Hematopoietic multipotent progenitor cell treated with erythropoietin and hydrocortisone succinate and interleukin-3 and kit ligand, for 15 days (in vitro differentiated cells): ENCODE results near the gene STX4.

Experiments
- DNase-seq: peaks from one replicate; pipeline ENCODE4 v3.0.0-alpha.2; 2015; ENCODE audit warnings: low spot score

Gene STX4

DNA sequence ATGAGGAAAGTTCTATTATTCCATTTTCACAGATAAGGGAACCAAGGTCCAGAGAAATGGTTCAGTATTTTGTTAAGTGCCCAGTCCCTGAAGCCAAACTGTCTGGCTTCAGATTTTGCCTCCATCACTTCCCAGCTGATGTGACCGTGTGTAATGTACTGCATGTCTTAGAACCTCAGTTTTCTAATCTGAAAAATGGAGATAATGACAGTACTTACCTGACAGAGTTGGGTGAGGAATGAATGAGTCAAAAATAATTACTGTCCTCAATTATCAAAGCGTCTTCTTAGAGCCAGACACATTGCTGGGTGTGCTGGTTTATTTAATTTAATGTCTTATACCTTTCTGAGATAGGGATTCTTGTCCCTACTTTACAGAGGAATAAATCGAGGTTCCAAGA lies 34.0 kb downstream of the STX4 start:
- no peak for DNase-seq

GRCh38 chr16:31071861-31072260 lies 38.5 kb downstream of the STX4 start:
- peak; percentile 12 for DNase-seq

- DNase-seq, result peak; percentile 47
Observed at GRCh38 chr16:31072540-31073141, 39.3 kb downstream of the STX4 start.

DNA sequence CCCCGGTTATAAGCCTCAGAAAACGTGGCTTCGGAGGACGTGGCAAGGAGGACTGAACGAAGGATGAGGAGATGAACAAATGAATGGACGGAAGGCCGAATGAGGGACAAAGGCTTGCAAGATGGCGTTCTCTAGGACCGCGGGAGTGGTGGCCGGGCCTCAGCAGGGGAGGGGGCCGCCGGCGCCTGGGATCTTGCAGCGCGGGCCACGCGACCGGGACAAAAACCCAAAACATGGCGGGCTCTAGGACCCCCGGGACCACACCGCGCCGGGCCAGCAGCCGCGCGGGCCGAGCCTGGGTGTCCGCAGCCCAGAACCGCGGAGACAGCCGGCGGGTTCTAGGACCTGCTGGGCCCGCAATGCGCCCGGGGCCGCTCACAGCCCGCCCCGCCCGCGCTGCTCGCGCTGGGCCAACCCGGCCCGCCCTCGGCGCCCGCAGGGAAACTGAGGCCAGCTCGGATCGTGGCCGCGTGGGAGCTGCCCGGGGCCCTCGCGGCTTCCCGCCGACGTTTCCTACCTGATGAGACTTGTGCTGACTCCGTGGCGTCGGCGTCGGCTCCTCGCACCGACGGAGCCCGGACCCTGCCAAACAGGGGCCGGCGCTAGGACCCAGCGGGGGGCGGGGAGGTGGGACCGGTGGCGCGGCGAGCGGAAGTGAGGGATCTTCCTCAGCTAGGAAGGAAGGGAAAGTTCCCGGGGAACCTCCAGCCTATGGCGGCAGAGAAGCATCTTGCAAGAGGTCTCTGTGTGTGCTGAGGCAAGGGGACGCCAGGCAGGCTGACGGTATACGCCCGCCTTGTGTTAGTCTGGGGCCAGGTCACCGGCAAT lies 40.0 kb downstream of the STX4 start:
- peak; percentile 82 for DNase-seq

GRCh38 chr16:31073970-31074813 lies 40.8 kb downstream of the STX4 start, which contains the start of the genes ZNF646 and ZNF668:
Gene ZNF646 (plus strand): TSS chr16:31074422. CDS start chr16:31076325, 1,903 bp downstream.
Gene ZNF668 (minus strand): TSS chr16:31074240. CDS start chr16:31064459, 9,781 bp downstream.
- DNase-seq, result peak; percentile 99

DNA sequence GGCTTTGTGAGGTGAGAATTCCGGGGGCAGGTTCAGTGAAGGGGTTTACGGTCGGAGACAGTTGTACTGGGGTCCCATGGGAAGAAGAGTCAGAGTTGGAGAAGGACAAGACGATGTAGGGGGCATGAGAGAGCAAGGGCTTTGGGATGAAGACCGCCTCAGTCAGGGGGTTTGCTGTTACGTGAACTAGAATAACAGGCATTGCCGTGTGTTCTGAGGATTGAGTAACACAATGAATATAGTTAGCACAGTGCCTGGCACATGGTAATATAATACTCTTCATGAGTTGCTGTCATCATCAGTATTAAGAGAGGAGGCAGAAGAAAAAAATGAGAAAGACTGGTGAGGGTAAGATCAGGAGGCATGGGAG lies 41.4 kb downstream of the STX4 start:
- no peak for DNase-seq

GRCh38 chr16:31076319-31076718 lies 43.0 kb downstream of the STX4 start:
- DNase-seq, result no peak

- DNase-seq, result no peak
Observed at GRCh38 chr16:31077024-31077423, 43.7 kb downstream of the STX4 start.

GRCh38 chr16:31077592-31078396 lies 44.4 kb downstream of the STX4 start:
- peak; percentile 83 for DNase-seq

GRCh38 chr16:31078597-31079341 lies 45.4 kb downstream of the STX4 start:
- DNase-seq, result no peak

- DNase-seq, result no peak
Observed at GRCh38 chr16:31079342-31079944, 46.1 kb downstream of the STX4 start.

DNA sequence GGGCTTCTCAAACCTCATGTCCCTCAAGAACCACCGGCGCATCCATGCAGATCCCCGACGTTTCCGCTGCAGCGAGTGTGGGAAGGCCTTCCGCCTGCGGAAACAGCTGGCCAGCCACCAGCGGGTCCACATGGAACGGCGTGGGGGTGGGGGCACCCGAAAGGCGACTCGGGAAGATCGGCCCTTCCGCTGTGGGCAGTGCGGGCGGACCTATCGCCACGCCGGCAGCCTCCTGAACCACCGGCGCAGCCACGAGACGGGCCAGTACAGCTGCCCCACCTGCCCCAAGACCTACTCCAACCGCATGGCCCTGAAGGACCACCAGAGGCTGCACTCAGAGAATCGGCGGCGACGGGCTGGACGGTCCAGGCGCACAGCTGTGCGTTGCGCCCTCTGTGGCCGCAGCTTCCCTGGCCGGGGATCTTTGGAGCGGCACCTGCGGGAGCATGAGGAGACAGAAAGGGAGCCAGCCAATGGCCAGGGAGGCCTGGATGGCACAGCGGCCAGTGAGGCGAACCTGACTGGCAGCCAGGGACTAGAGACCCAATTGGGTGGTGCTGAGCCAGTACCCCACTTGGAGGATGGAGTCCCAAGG lies 46.8 kb downstream of the STX4 start:
- DNase-seq, result no peak

DNA sequence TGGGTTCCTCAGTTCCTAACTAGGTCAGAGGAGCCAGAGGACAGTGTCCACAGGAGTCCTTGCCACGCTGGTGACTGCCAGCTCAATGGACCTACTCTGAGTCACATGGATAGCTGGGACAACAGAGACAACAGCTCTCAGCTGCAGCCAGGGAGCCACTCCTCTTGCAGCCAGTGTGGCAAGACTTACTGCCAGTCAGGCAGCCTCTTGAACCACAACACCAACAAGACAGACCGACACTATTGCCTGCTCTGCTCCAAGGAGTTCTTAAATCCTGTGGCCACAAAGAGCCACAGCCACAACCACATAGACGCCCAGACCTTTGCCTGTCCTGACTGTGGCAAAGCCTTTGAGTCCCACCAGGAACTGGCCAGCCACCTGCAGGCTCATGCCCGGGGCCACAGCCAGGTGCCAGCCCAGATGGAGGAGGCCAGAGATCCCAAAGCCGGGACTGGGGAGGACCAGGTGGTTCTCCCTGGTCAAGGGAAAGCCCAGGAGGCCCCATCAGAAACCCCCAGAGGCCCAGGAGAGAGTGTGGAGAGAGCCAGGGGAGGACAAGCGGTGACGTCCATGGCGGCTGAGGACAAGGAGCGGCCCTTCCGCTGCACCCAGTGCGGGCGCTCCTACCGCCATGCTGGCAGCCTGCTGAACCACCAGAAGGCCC lies 47.5 kb downstream of the STX4 start:
- DNase-seq, result no peak

GRCh38 chr16:31081428-31082351 lies 48.3 kb downstream of the STX4 start:
- no peak for DNase-seq

- DNase-seq, result no peak
Observed at GRCh38 chr16:31082368-31083045, 49.1 kb downstream of the STX4 start.

DNA sequence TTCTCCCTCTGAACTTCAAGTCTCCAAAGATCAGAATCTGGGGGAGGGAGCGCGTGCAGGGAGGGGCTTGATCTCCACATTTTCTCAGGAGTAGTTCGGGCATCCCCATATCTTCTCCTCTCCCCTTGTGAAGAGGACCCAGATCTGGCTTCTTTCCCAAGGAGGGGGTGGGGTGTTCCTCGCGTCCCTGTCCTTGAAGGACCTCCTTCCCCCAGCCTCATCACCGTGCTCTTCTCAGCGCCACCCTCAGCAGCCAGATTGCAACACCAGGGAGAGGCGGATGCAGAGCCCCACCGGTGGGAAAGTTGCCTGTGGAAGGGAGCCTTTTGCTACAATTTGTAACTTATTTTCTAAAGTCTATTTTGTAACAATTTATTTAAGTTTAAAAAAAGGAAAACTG lies 49.7 kb downstream of the STX4 start:
- DNase-seq, result no peak

DNA sequence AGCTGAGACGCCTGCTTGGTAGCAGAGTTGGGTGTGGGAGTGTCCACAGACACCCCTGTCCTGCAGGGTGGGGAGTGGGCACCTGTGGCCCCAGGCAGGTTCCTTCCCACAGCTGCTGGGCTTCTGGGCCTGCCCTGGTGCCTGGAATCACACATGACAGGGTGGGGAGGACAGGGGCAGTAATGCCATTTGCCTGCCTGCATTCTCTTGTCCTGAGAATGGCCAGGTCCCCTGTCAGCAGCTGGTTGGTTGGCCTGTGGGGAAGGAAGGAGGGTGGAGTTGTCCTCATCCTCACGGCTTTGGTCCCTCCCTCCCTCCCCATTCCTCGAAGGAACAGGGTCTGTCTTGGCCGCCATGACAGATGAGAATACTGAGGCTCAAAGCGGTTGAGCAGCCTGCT lies 50.2 kb downstream of the STX4 start:
- DNase-seq, result no peak

GRCh38 chr16:31083981-31084380 lies 50.6 kb downstream of the STX4 start:
- DNase-seq, result no peak
